HG03039 (cell line): ENCODE measurements around the gene GTF3C5.
"Not testable (repeated sequence)": the region's sequence is repeated elsewhere in the genome, so short reads cannot be mapped to it uniquely, and the experiment has no call there.

Experiments
- ATAC-seq: cut with Tn5 transposase; IDR thresholded peaks from one replicate; pipeline ENCODE4 v1.9.1; 2021; ENCODE audit warnings: mild to moderate bottlenecking, moderate library complexity; ENCODE audit not compliant: unreplicated experiment

The GTF3C5 gene

GRCh38 chr9:133087429-133088145 is 56.8 kb downstream of the GTF3C5 start:
- ATAC-seq, result no peak

DNA sequence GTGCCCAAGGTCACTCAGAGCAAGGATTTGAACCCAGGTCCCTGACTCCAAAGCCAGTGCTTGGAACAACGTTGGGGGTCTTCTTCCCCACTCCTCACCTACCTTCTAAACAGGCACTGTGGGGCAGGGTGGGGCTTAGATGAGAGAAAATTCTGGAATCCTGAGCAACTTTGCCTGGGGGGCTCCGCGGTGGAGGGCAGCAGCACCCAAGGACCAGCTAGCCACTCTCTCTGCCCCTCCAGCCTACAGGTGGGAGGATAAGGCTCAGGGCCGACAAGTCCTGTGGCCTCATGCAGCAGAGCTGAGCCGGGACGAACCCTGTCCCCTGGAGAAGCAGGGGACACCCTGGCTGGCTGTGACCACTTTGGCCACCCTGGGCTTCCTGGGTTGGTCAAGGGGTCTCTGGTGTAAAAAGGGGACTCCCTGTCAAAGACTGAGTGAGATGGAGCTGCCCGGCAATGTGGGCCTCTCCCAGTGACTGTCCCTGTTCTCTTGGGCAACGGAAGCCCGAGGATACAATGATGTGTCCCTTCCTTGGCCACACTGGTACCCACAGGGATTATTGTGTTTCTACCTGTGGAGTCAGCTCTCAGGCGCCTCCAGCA is 57.5 kb downstream of the GTF3C5 start:
- ATAC-seq, result no peak

DNA sequence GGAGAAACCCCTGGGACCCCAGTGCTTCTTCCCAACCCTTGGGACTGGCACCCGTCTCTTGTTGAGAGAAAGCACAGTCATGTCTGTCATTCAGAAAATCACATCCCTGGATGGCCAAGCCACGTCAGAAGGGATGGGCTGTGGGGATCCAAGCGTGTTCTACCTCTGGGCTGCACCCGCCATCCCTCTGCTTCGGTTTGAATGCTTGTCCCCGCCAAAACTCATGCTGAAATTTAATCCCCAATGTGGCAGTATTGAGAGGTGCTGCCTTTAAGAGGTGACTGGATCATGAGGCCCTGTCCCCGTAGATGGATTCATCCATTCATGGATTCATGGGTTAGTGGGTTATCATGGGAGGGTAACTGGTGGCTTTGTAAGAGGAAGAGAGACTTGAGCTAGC is 58.0 kb downstream of the GTF3C5 start:
- no peak for ATAC-seq

GRCh38 chr9:133089271-133089671 is 58.5 kb downstream of the GTF3C5 start:
- ATAC-seq, result no peak

- ATAC-seq, result no peak
These were observed 59.4 kb downstream of the GTF3C5 start for GRCh38 chr9:133090187-133090586.

- ATAC-seq, result no peak
These were observed 60.1 kb downstream of the GTF3C5 start for GRCh38 chr9:133090752-133091385.

- ATAC-seq, result not testable (repeated sequence)
These were observed 63.6 kb downstream of the GTF3C5 start for GRCh38 chr9:133094351-133094750.

GRCh38 chr9:133094842-133095393 is 64.1 kb downstream of the GTF3C5 start:
- ATAC-seq, result no peak

GRCh38 chr9:133098104-133098754 is 67.4 kb downstream of the GTF3C5 start:
- no peak for ATAC-seq

DNA sequence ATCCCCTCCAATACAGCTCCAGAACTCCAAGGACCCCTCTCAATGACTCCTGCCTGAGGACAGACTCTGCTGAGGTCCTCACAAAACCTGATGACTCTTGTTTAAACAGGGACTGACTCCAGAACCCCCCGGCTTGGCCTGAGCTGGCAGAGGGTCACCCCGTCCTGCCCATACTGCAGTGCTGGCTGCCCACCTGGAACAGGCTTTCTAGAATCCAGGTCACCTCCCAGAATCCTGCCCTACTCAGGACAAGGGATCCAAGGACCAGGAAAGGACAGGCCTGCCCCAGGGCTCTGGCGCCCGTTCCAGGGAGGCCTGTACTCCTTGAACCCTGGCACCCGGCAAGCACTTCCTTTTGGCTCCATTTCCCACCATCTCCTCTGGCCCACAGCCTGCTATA is 68.1 kb downstream of the GTF3C5 start:
- ATAC-seq, result no peak

DNA sequence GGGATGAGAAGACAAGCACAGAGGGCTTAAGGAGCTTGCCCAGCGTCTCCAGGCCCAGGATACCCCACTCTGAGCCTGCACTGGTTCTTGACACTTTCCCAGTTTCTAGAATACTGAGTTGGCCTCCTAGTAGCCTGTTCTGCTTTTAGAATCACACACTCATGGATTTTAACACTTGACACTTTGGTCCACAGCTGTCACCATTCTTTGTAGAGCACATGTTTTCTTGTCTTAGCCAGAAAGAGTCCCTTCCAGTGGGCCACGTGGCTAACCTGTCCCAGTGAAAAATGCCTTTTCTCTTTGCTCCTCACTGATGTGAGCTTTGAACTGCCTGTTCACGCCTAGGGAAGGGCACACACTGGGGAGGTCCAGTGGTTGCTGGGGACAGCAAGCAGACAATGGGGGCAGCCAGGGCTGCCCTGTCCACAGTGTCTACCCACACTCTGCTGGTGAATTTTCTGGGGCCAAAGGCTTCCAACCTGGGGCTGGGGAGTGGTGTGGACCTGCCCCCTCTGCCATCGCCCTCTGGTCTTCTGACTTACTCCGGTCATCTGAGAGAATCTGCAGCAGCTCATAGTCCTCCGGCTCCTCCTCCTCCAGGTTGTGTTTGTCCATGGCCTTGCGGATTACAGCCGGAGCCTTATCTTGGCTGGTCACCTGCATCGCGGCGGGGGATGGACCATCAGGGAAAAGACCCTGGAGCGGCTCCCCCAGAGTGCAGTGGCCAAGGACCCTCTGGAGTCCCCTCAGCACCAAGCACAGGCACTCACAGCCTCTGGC is 69.1 kb downstream of the GTF3C5 start:
- ATAC-seq, result no peak

- no peak for ATAC-seq
These were observed 69.9 kb downstream of the GTF3C5 start for GRCh38 chr9:133100506-133101355.

GRCh38 chr9:133101356-133102189 is 70.8 kb downstream of the GTF3C5 start:
- no peak for ATAC-seq

- no peak for ATAC-seq
These were observed 71.6 kb downstream of the GTF3C5 start for GRCh38 chr9:133102190-133103021.

DNA sequence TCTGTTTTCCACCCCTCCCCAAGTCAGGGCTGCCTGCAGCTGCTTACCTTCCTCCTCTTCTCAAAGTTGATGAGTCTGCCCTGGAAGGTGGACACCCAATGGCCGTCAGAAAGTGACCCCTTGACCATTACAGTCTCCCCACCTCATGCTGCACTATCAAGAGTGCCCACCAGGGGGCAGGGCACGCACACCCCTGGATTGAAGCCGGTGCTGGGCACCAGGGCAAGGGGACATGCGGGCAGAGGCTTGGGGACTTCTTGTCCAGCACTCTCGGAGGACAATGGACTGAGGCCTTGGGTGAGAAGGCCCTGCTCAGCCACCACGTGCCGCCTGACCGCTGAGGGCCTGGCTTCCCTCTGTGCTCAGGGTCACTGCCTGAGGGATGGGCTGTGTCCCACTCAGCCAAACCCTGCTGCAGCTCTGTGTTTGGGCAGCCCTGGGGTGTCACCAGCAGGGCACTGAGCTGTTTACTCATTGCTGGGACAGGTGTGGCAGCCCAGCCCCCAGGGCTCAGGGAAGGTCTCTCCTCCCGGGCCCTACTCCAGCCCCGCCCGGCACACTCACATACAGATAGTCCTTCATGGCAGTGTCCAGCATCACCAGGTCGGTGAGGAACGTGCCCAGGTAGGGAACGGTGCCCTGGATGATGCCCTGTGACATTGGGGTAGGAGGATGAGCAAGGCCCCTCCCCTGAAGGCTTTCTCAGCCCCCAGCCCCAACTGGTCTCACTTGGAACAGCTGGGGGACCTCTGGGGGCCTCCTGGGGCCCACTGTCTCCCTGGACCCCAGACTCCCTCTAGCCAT is 72.6 kb downstream of the GTF3C5 start:
- no peak for ATAC-seq

GRCh38 chr9:133103987-133104505 is 73.2 kb downstream of the GTF3C5 start:
- ATAC-seq, result no peak
